RPMI7951 (cell line): ENCODE measurements around the gene FAM236C. TPM values are rescaled to one million over a fixed set of nuclear protein-coding genes. Genes with fewer than 3 reads are reported as not detected.
"Not testable (repeated sequence)": the region's sequence is repeated elsewhere in the genome, so short reads cannot be mapped to it uniquely, and the experiment has no call there.

ENCODE experiments used
- DNase-seq: peaks from one replicate; pipeline ENCODE4 v3.0.0-alpha.2; 2012; ENCODE audit warnings: low read depth
- total RNA-seq: library from RNA; depleted of rRNA; stranded (reverse); fragments of >200 nt; shearing (Covaris generic); gene quantifications from 2 replicates; pipeline ENCODE4 v1.2.3, GENCODE V29; 2014; rRNA removed

Gene FAM236C
- not detected in 2 replicates for total RNA-seq

DNA sequence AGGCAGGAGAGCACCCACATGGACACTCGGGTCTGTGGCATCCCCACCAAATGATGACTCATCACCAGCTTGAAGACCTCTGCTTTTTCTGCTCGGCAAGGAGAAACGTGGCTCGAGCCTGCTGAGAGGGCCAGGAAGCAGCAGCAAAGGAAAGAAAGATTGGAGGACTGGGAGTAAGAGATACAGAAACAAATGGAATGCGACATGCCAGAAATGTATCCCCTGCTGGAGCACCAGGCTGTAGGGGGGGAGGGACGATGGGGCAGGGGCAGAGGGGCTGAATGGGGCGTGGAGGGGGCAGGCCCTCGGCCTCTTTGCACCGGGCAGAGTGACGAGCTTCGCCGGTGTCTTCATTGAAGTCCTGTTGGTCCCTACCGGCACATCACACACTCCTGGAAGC lies at the start of gene FAM236C:
TSS of gene FAM236C (plus strand) at position 301 of the 400 bp plus-strand sequence. CDS start 100 bp downstream, outside the sequence.
- DNase-seq, result not testable (repeated sequence)

DNA sequence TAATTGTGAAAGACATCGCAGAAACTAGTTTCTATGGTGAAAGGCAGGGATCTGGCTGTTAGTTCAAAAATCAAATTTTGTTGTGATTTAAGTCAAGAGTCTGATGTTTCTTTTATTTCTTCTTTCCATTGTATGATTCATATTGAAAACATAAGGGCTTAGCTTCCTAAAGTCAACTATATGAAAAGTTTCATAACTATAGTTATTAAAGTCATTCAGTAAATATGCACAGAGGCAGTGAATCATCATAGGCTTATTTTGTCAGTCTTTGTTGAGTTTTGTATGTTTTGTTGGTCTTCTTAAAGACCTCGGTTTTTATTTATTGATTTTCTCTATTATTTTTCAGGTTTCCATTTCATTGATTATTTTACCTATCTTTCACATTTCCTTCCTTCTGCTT lies 29.5 kb upstream of the FAM236C start:
- not testable (repeated sequence) for DNase-seq

DNA sequence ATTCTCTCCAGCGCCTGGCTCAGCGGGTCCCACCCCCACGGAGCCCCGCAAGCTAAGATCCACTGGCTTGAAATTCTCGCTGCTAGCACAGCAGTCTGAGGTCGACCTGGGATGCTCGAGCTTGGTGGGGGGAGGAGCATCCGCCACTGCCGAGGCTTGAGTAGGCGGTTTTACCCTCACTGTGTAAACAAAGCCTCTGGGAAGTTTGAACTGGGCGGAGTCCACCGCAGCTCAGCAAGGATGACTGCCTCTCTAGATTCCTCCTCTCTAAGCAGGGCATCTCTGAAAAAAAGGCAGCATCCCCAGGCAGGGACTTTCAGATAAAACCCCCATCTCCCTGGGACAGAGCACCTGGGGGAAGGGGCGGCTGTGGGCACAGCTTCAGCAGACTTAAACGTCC lies 22.7 kb upstream of the FAM236C start:
- not testable (repeated sequence) for DNase-seq

DNA sequence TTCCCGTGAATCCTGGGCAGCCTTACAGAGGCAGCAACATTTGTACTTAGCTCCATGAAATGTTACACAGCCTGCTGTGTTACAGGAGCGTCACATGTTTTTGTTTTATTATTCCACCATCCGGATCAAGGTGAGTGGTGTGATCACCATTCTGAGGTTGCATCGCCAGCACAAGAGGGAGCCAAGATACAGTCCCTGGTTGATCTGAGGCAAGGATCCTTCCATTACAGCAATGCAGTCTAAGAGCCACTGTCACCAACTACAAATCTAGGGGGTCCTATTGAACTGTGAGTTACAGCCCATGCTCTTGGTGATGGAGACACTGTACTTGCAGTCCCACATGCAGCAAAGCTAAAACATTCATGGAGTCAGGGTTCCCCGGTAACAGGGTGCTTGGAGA lies 3.7 kb downstream of the FAM236C start:
- not testable (repeated sequence) for DNase-seq

DNA sequence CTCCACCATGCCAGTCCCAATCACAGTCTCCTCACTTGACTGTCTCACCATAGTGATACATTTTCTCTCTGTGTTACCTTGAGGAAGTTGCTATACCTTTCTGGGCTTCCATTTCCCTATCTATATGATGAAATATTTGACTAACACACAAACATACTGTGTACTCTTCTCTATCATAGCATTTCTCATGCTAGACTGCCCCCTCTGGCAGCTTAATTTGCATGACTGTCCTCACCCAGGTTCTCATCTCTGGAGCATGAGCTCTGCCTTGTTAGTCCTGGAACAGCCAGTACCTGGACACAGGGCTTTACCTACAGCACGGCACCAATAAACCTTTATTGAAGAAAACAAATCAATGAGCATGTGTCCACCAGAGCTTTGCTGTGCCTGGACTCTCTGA lies 19.9 kb downstream of the FAM236C start:
- DNase-seq, result not testable (repeated sequence)

DNA sequence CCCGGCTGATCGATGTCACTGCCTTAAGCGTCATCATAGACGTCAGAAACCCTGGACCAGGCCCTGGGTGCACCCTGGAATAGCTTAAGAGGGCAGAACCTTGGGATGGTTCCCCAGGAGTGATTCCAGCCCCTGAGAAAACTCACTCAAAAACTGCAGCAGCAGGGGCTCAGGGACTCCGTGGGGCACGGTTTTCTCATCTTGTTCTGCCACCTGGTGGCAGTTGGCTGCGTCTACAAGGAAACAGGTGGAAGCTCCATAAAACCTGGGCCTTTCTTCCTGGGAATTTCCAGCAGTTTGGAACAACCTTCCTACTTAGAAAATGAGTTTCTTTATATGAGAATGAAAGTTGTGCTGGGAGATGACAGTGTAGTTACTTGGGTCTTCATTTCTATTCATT lies 24.0 kb downstream of the FAM236C start:
- DNase-seq, result not testable (repeated sequence)

DNA sequence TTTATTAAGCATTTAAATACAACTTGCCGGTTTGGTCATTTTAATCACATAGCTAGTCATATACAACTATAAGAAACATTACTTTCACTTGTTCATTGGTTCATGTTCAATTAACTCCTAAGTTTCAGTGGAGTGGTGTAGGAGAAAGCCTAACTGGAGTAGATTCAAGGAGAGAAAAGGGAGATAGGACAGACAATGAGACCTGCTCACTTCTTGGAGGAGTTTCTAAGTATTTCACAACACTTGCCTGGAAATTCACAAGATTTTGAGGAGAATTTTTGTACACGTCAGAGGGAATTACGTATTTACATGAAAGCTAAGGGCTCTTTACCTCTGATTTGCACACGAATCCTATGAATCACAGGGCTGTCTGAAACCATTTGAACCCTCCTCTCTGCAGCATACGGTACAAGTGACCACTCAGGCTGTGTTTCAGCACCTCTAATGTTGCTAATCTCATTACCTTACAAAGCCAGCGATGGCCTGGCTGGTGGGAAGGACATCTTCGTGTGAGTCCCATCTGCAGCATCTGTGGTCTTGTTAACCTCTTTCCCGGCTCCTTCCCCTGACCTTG lies 24.6 kb downstream of the FAM236C start:
- not testable (repeated sequence) for DNase-seq

DNA sequence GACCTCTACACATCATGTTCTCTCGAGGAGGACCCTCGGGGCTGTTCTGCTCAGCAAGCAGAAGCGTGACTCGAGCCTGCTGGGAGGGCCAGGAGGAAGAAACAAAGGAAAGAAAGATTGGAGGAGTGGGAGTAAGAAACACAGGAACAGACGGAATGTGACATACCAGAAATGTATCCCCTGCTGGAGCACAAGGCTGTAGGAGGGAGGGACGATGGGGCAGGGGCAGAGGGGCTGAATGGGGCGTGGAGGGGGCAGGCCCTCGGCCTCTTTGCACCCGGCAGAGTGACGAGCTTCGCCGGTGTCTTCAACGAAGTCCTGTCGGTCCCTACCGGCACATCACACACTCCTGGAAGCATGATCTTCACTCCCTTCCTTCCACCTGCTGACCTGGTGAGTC lies 25.5 kb downstream of the FAM236C start, which contains the start of gene FAM236A:
TSS of gene FAM236A (plus strand) at position 301 of the 400 bp plus-strand sequence. CDS start at position 358, 57 bp downstream.
- not testable (repeated sequence) for DNase-seq

DNA sequence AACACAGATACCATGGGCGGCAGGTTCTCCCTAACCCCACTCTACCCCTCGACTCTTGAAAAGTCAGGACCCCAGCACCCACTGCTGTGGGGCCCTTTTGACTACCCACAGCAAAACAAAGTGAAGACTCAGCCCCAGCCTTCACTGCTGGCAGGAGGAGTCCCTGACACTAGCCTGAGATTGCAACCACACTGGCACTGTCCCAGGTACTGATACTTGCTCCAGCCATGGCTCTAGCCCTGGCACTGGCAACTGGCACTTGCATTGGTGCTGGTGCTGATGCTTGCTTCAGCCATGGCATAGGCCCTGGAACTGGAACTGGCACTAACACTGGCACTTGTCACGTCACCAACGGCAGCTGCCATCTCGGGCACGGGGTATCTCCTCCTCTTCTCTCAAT lies 29.9 kb downstream of the FAM236C start:
- DNase-seq, result not testable (repeated sequence)

DNA sequence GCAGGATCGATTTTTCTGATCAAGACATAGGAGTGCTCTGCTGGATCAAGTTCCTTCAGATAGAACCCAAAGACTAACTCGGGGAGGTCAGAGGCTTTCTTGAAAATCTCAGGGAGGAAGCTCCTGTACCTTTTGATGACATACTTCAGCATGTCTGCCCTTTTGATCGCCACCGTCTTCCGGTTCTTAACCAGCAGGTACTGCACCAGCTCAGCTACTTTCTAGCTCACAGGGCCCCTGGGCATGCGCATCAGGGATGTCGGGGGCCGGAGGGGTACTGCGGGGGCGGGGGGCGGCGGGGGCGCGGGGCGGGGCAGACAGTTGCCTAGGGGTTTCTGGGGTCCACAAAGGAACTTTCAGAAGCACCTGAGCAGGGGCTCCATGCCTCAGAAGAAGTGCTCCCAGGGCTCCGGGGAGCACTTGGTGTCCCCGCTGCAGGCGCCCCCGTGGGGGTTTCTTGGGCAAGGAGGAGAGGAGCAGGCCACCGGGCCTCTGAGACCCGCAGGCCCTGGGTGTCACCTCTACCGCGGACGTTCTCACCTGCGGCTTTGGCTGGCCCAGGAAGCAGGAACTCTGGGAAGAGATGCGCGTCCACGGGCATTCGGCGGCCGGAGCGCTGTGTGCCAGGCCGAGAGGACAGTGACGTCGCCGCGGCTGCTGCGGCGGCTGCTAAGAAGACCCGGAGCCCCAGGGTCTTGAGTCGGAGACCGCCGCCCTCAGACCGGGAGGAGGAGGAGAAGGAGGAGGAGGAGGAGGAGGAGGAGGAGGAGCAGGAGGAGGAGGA lies 30.8 kb downstream of the FAM236C start:
- DNase-seq, result not testable (repeated sequence)

DNA sequence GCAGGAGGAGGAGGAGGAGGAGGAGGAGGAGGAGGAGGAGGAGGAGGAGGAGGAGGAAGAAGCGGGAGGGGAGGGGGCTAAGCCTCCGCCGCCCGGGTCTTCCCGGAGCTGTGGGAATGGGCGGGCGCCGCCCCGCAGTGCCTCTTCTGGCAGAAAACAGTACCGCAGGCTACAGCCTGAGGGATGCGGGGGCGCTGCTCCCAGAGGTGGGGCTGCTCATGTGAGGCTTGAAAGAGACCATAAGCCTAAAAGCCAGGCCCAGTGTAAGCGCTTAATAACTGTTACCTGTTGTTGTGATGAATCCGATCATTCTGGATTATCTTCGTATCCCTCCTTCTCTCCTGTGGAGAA lies 31.4 kb downstream of the FAM236C start, which contains the start of gene DMRTC1:
TSS of gene DMRTC1 (minus strand) at position 19 of the 351 bp plus-strand sequence. CDS start 68,143 bp downstream, outside the sequence.
- not testable (repeated sequence) for DNase-seq

DNA sequence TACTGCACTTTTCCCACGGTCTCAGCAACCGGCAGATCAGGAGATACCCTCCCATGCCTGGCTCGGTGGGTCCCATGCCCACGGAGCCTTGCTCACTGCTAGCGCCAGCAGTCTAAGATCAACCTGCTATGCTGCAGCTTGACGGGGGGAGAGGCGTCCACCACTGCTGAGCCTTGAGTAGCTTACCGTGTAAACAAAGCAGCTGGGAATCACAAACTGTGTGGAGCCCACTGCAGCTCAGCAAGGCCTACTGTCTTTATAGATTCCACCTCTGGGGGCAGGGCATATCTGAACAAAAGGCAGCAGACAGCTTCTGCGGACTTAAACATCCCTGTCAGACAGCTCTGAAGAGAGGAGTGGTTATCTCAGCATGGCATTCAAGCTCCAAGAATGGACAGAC lies 47.6 kb downstream of the FAM236C start:
- DNase-seq, result not testable (repeated sequence)

Other genes starting within 250 kb of the FAM236C start
- gene PHKA1, start 198.3 kb upstream of the FAM236C start, total RNA-seq, result 1.6 and 1.7 TPM in 2 replicates
- not detected in 2 replicates for gene DMRTC1B, start 135.7 kb upstream of the FAM236C start, total RNA-seq
- not detected in 2 replicates for gene FAM236B, start 130.0 kb upstream of the FAM236C start, total RNA-seq
- not detected in 2 replicates for gene FAM236D, start 104.4 kb upstream of the FAM236C start, total RNA-seq
- gene FAM236A, start 25.6 kb downstream of the FAM236C start, total RNA-seq, result not detected in 2 replicates
- not detected in 2 replicates for gene DMRTC1, start 31.2 kb downstream of the FAM236C start, total RNA-seq
- gene PABPC1L2B, start 90.3 kb downstream of the FAM236C start, total RNA-seq, result not detected in 2 replicates
- not detected in 2 replicates for gene PABPC1L2A, start 166.9 kb downstream of the FAM236C start, total RNA-seq